DND-41 (cell line): ENCODE results near the gene HIPK1.

ENCODE experiments used
- EZH2 ChIP-seq: IDR thresholded peaks from 3 replicates; pipeline ENCODE4 v1.6.1; 2012; ENCODE audit warnings: borderline replicate concordance, low read depth, mild to moderate bottlenecking, moderate library complexity, low read length, inconsistent platforms; ENCODE audit not compliant: severe bottlenecking
- TF ChIP-seq, protein P1 (sequence below): IDR thresholded peaks from 2 replicates; pipeline ENCODE4 v1.5.1; 2012; ENCODE audit warnings: borderline replicate concordance, low read length, moderate library complexity, mild to moderate bottlenecking; ENCODE audit not compliant: poor library complexity, severe bottlenecking; ENCODE audit errors: extremely low read depth

DNA sequence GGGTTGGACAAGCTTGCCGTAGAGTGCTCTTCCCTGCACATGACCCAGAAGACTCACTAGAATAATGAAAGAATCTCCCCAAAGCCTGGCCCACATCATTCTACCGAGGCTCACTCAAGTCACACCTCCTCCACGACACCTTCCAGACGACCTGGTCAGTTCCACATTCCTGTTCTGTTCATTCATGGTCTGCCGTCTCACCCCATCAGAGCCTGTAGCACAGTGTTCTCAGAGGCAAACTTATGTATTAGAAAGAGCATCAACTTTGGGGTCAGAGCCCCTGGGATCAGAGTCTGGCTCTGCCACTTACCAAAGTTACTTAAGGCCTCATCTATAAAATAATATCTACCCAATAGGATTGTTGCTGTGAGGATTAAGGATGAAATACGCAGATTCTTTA, 57.7 kb downstream of the HIPK1 start:
- TF ChIP-seq, protein P1, sequence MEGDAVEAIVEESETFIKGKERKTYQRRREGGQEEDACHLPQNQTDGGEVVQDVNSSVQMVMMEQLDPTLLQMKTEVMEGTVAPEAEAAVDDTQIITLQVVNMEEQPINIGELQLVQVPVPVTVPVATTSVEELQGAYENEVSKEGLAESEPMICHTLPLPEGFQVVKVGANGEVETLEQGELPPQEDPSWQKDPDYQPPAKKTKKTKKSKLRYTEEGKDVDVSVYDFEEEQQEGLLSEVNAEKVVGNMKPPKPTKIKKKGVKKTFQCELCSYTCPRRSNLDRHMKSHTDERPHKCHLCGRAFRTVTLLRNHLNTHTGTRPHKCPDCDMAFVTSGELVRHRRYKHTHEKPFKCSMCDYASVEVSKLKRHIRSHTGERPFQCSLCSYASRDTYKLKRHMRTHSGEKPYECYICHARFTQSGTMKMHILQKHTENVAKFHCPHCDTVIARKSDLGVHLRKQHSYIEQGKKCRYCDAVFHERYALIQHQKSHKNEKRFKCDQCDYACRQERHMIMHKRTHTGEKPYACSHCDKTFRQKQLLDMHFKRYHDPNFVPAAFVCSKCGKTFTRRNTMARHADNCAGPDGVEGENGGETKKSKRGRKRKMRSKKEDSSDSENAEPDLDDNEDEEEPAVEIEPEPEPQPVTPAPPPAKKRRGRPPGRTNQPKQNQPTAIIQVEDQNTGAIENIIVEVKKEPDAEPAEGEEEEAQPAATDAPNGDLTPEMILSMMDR = no peak
- TF ChIP-seq EZH2 = no peak
